GM13976 (cell line): Measurements from ENCODE around the gene KCNAB2.

Source experiments
- DNase-seq: peaks from one replicate; pipeline ENCODE4 v3.0.0; 2012; ENCODE audit warnings: low spot score
- in situ Hi-C: fragments of 300-500 bp; cut with MboI; formaldehyde crosslinking; loops from one replicate; pipeline ENCODE4 v1.12.0; 2022; ENCODE audit warnings: low sequenced_read_pairs, mixed read lengths, inconsistent platforms; ENCODE audit not compliant: unreplicated experiment
- TF ChIP-seq, protein P1 (sequence below): IDR thresholded peaks from 2 replicates; pipeline ENCODE4 v1.5.1; 2012; ENCODE audit warnings: borderline replicate concordance, mild to moderate bottlenecking; ENCODE audit not compliant: insufficient read depth; ENCODE audit errors: extremely low read depth, missing control alignments, control extremely low read depth

Gene KCNAB2

GRCh38 chr1:6100861-6101783 is 55.4 kb downstream of the KCNAB2 start:
- DNase-seq: no peak
- in situ Hi-C loops: no loop called here
- TF ChIP-seq, protein P1, sequence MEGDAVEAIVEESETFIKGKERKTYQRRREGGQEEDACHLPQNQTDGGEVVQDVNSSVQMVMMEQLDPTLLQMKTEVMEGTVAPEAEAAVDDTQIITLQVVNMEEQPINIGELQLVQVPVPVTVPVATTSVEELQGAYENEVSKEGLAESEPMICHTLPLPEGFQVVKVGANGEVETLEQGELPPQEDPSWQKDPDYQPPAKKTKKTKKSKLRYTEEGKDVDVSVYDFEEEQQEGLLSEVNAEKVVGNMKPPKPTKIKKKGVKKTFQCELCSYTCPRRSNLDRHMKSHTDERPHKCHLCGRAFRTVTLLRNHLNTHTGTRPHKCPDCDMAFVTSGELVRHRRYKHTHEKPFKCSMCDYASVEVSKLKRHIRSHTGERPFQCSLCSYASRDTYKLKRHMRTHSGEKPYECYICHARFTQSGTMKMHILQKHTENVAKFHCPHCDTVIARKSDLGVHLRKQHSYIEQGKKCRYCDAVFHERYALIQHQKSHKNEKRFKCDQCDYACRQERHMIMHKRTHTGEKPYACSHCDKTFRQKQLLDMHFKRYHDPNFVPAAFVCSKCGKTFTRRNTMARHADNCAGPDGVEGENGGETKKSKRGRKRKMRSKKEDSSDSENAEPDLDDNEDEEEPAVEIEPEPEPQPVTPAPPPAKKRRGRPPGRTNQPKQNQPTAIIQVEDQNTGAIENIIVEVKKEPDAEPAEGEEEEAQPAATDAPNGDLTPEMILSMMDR: no peak

GRCh38 chr1:6101826-6102531 is 56.3 kb downstream of the KCNAB2 start:
- DNase-seq: no peak
- in situ Hi-C loops: no loop called here
- TF ChIP-seq, protein P1: no peak

DNA sequence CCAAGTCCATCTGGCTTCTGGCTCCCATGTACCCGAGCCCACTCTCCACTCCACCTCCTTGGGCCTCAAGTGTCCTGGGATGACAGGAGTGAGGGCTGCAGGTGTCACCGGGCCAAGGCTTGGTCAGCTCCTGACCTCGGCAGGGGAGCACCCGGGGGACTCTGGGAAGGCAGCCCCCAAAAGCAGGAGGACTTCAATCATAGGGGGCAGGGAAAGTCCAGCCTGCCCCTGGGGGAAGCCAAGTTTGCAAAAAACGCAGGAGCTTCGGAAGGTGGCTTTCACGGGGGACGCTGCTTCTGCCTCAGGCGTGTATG is 56.8 kb downstream of the KCNAB2 start:
- in situ Hi-C loops: no loop called here
- TF ChIP-seq, protein P1: no peak
- DNase-seq: no peak

DNA sequence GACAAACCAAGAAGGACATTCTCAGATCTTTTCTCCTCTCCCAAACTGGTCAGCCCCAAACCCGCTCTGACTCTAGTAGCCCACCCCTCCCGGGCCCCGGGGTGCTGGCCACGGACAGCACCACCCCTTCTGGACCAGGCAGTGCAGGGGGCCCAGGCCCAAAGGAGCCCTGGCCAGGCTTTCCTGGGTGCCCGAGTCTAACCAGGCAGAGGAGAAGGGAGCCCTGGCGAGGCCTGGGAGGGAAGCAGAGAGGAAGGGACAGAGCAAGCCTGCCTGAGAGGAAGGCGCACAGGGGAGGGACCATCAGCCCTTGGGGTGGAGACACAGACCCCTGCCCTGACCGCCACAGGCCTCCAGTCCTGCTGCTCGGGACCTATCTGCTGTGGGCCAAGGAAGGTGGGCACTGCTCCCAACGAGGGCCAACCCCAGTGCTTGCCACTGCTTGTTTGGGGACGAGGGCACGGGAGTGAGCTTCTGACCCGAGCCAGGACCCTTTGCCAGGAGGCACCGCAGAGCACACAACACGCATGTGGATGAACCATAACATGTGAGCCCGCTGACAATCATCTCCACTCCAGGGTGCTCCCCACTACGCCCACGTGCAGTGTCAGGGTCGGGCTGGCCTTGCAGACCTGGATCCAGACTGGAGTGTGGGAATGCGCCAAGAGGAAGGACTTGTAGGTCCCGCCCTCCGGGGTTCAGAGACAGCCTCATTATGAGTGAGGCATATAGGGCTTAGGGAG is 57.6 kb downstream of the KCNAB2 start:
- DNase-seq: no peak
- TF ChIP-seq, protein P1: no peak
- in situ Hi-C loops: no loop called here

DNA sequence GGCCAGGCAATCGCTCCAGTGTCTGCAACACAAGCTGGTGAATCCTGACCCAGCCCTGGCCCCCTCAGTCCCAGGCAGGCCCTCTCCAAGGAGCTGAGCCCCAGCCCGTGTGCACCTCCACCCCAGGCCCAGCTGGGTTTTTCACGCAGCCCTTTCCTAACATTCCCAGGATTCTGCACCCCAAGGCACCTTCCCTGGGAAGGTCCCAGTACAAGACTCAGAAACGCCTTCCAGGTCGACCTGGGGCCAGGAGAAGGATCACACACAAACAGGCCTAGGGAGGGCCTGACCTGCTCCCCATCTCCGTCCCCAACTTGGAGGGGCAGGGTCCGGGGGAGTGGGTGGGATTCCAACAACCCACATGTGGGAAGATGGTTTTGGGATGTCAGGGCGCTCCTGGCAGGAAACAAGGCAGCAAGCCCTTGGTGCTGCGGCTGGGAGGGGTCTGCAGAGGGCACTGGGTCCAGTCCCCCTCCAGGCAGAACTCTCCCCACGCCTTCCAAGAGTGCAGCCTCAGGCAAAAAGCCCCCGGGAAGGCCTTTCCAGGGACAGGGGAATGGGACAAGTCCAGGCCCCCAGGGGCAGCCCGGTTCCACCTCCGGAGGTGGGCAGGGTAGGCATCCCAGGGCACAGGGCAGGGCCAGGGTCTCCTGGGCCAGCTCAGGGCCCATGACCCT is 58.3 kb downstream of the KCNAB2 start:
- DNase-seq: no peak
- TF ChIP-seq, protein P1: no peak
- in situ Hi-C loops: no loop called here

DNA sequence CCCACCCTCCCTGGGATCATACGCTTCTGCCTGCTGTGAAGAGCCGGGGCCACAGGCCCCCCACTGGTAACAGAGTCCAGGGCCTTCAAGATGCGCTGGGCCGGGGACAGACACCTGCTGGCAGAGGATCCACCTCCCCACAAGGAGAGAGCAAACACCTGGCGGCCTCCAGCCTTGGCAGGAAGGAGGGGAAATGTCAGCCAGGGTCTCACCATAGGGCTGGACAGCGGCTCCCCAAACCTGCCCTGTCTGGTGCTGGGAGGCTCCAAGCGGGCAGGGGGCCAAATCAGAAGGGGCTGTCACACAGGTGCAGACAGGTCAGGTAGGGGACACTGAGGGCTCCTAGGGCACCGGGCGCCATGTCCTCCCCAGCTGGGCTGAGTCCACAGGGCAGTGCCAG is 58.9 kb downstream of the KCNAB2 start:
- TF ChIP-seq, protein P1: no peak
- DNase-seq: no peak
- in situ Hi-C loops: no loop called here
